ENCODE results near the gene FBXO40.

- TF ChIP-seq POLR2AphosphoS5 (IDR thresholded peaks at IDR 0.05; ENCODE audit: low read depth) (no peak), CTCF (conservative IDR thresholded peaks at IDR 0.05; ENCODE audit: low read depth in 2 of 2) (no peak), EZH2 (IDR thresholded peaks at IDR 0.05; ENCODE audit: low read depth, unreplicated experiment) (no peak), ZNF114 (CRISPR knock-in tag; IDR thresholded peaks at IDR 0.05) (no peak), REST (IDR thresholded peaks at IDR 0.05; ENCODE audit: unreplicated experiment) (no peak), CREB1 (CRISPR knock-in tag; IDR thresholded peaks at IDR 0.05; ENCODE audit: low read depth) (no peak), EZH2phosphoT487 (IDR thresholded peaks at IDR 0.05; ENCODE audit: unreplicated experiment) (no peak), ETS1 (IDR thresholded peaks at IDR 0.05) (no peak), JUNB (IDR thresholded peaks at IDR 0.05; ENCODE audit: unreplicated experiment) (no peak), STAT1 (IDR thresholded peaks at IDR 0.05; ENCODE audit: unreplicated experiment) (no peak)
Observed at GRCh38 chr3:121677141-121677540, 84.0 kb downstream of the FBXO40 start.

Measured in GM23338 (cell line).